Activated T-cell treated with anti-CD3 and anti-CD28 coated beads, Interleukin-2, amount 50 U/mL, for 48 hours (primary cell): ENCODE data around the gene PEX5L.
A peak's percentile ranks its signal among the peaks of the same experiment; 100 is the strongest.

Source experiments
- DNase-seq, 2 experiments: peaks; one replicate each; pipeline ENCODE4 v3.0.0-alpha.2; 2020

PEX5L gene

GRCh38 chr3:179955286-179955685 is 81.5 kb downstream of the PEX5L start:
- DNase-seq, result no peak

- no peak for DNase-seq
Observed at GRCh38 chr3:179953993-179954870, 82.5 kb downstream of the PEX5L start.

- no peak for DNase-seq
Observed at GRCh38 chr3:179950840-179951239, 85.9 kb downstream of the PEX5L start.

GRCh38 chr3:179949869-179950268 is 86.9 kb downstream of the PEX5L start:
- no peak for DNase-seq

- no peak for DNase-seq
Observed at GRCh38 chr3:179949412-179949811, 87.3 kb downstream of the PEX5L start.

GRCh38 chr3:179948740-179949139 is 88.0 kb downstream of the PEX5L start:
- no peak for DNase-seq

GRCh38 chr3:179945569-179945968 is 91.2 kb downstream of the PEX5L start:
- no peak for DNase-seq

- no peak for DNase-seq
Observed at GRCh38 chr3:179943117-179943880, 93.4 kb downstream of the PEX5L start.

- no peak for DNase-seq
Observed at GRCh38 chr3:179942553-179943075, 94.1 kb downstream of the PEX5L start.

- no peak for DNase-seq
Observed at GRCh38 chr3:179935710-179936109, 101.0 kb downstream of the PEX5L start.

GRCh38 chr3:179933914-179934313 is 102.8 kb downstream of the PEX5L start:
- no peak for DNase-seq

- no peak for DNase-seq
Observed at GRCh38 chr3:179933080-179933479, 103.7 kb downstream of the PEX5L start.

GRCh38 chr3:179932674-179933073 is 104.1 kb downstream of the PEX5L start:
- no peak for DNase-seq

GRCh38 chr3:179929091-179929529 is 107.6 kb downstream of the PEX5L start:
- peak; percentile 46 to 58 for DNase-seq

- no peak for DNase-seq
Observed at GRCh38 chr3:179927191-179927590, 109.5 kb downstream of the PEX5L start.

GRCh38 chr3:179921951-179922350 is 114.8 kb downstream of the PEX5L start:
- no peak for DNase-seq

- no peak for DNase-seq
Observed at GRCh38 chr3:179921500-179921899, 115.2 kb downstream of the PEX5L start.

- no peak for DNase-seq
Observed at GRCh38 chr3:179907784-179908482, 128.8 kb downstream of the PEX5L start.

GRCh38 chr3:179902061-179902460 is 134.7 kb downstream of the PEX5L start:
- no peak for DNase-seq

GRCh38 chr3:179898024-179898423 is 138.7 kb downstream of the PEX5L start:
- DNase-seq, result peak in 1 of 2 experiments; percentile 21

- no peak for DNase-seq
Observed at GRCh38 chr3:179897231-179897630, 139.5 kb downstream of the PEX5L start.

- no peak for DNase-seq
Observed at GRCh38 chr3:179896507-179896906, 140.2 kb downstream of the PEX5L start.

GRCh38 chr3:179895330-179895729 is 141.4 kb downstream of the PEX5L start:
- DNase-seq, result no peak
